Measurements from ENCODE around the gene KRT36.

GRCh38 chr17:41468346-41468745 lies 21.4 kb downstream of the KRT36 start:
- TF ChIP-seq CTCF (IDR thresholded peaks at IDR 0.05; ENCODE audit: low read length) (no peak), EZH2 (optimal IDR thresholded peaks at IDR 0.05; ENCODE audit: low read depth, low read length) (no peak)
